Stimulated activated CD4-positive, alpha-beta T cell treated with anti-CD3 and anti-CD28 coated beads, Interleukin-4, amount 100 ng/mL, for 48 hours (primary cell): Measurements from ENCODE around the gene TMEM132C.

Source experiments
- DNase-seq, 2 donors: peaks; one replicate each; pipeline ENCODE4 v3.0.0-alpha.2; 2020; ENCODE audit warnings: low read depth in 2 of 2

Gene TMEM132C

DNA sequence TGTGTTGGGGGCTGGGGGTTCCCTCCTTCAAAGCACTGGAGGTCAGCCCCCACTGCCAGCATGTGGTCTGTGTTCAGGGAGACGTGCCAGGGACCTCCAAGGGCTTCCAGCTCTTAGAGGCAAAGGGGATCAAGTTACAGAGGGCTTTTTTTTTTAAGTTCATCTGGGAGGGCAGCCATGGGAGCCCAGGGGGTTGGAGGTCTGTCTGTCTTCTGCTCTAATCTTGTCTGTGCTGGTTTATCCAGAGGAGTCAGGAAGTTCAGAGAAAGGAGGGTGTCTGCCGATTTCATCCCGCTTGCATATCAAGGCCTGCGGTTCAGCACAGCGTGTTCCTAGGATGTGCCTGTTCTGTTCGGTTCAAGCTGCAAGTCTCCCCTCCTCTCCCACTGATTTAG lies 72.2 kb downstream of the TMEM132C start:
- DNase-seq: no peak

DNA sequence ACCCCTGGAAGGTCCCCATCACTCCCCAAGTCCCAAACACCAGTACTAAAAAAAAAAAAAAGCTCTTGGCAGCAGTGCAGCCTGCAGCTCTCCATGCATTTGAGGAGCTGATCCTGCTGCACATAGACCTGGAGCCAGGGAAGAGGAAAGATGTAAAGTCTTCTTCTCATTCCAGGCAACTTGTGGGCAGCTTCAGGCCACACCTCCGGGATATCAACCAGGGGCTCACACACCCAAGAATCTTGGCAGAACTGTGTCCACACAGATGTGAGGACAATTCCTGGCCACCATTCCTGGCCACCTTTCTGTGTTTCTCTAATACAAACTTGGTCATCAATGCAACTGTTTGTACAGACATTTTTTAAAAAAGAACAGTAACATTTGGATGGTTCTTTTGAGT lies 72.7 kb downstream of the TMEM132C start:
- no peak for DNase-seq

DNA sequence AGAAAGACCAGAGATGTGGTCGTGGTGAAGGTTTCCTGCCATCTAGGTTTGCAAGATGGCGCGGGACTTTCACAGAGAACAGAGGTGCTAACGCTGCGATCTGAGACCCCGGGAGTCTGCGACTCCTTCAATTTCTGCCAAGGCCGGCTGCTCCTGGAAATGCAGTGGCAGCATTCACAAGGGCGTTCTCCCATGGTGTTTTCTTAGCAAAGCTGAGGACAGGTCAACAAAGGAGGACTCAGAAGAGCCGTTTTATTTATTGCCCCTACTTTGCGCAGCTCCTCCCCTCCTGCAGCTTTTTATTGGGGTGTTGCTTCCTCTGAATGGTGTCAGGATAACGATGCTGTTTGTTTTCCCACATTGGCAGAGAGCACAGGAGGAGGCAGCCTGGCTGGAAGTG lies 86.3 kb downstream of the TMEM132C start:
- DNase-seq: no peak

DNA sequence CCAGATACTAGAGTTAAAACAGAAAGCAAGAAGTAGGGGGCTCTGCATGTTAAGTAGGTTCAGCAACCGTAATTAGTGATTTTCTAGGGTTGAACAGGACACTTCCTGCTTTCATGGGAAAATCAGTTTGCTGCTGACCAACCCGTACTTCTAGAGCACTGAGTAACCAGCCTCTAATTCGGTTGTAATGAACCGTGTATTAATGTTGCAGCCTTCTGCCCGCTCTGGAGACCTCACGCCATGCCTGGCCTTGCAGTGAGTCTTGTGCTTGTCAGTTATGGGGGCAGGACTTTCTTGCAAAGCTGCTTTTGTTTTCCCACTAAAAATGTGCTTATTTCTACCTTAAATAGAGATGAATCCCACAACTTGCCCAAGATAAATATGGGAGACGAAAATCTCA lies 89.6 kb downstream of the TMEM132C start:
- no peak for DNase-seq

DNA sequence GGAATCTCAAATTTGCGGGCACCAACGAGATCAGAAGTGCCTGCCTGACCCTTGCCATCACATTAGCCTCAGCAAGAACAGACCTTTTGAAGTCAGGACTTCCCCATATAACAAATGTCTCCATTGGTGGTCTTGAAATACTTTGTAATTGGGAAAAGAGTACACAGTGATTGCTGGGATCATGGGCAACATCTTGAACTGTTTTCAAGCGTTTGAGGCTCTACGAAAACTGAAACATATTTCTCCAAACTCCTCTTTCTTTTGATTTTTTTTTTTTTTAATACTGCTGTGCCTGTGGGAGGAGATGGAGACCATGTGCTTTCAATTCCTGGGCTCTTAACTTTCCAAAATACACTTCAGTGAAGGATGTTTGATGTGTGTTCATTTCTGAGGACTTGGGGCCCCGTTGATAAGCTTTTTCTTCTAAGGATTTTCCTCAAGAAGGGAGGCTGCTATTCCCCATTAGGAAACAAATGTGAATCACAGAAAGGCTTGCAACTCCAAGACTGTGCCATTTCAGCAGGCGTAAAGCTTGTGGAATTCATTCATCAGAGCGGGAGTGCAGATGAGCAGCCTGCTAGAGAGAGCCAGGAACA lies 94.5 kb downstream of the TMEM132C start:
- DNase-seq: no peak

DNA sequence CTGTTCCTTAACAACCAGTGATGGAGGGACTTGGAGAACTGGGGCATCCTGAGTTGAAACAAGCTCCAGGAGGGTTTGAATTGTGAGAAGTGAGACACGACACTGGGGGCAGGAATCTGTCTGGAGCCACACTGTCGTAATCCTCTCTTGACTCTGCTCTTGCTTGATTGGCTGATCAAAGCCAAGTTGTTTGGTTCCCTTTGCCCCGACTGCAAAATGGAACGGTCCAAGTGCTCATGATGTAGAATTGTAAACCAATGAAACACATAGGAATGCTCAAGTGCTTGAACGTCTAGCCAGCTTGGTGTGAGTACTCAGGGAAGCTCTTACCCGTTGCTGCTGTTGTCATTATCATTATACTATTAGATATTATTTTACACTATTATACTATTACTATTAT lies 98.1 kb downstream of the TMEM132C start:
- DNase-seq: no peak

DNA sequence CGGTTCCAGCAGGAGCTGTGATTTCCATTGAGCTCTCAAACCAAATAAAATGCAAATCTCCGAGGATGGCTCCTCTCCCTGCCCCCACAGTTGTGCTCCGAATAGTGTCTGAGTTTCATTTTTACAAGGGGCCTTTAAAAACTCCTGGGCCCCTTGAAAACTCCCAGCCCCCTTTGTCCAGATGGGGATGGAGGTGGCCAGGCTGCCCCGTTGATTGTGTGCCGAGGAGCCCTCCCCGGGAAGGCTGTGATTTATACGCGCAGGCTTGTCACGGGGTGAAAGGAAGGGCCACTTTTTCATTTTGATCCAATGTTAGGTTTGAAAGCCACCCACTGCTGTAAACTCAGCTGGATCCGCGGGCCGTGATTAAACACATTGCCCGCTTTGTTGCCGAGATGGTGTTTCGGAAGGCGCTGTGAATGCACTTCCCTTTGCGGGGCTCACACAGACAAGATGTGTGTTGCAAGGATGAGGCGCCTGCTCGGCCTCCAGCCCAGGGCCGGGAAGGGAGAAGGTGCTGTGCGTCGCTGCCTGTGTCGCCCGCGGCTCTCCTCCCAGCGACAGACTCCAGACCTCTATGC lies 98.8 kb downstream of the TMEM132C start:
- no peak for DNase-seq

DNA sequence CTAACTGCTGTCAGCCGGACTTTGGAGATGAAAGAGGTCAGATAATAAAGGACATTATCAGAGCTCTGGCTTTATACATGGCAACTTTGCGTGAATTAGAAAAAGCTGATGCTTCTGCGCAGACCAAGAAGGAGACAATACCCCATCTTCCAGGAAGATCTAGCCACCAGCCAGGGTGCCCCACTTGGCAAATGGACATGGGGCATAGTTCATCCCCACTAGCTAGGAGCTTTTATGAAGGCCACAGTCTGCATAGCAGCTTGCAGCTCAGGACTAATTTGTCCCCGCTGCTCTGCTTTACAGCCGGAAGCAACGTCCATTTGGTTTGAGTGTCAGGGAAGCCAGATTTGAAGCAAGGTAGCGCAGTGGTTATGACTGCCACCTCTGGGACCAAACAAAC lies 101.0 kb downstream of the TMEM132C start:
- no peak for DNase-seq

DNA sequence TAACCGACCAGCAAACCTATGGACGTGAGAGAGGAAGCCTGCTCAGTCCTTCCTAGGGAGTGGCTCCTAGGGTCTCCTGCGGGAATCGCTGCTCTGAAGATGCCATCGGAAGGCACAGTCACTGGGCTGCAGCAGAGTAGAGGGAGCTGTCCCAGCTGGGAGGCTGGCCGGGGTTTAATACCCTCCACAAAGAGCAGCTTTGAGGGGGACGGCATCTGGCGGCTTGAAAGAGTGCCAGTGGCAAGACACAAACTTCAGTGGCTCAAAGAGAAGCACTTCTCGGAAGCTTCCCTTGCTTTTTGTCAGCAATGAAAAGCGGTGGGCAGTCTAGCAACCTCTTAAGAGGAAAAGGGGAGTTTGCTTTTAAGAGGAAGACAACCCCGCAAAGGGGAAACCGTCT lies 114.6 kb downstream of the TMEM132C start:
- no peak for DNase-seq

DNA sequence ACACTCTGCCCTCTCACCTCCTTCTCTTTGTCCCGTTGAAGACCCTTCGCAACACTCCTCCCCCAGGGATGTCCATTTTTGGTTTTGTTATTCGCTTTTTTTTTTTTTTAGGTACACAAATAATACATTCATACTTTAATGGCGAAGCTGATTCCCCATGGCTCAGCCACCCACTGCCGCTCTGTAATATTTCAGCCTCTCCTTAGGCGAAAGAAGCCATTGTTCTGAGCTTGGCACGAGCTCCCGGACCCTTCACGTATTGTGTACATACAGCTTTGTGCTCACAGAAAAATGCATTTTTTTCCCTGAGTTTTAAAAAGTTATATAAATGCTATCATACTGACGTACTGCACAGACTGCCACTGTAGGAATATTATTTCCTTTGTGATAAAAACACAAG lies 115.0 kb downstream of the TMEM132C start:
- DNase-seq: no peak

DNA sequence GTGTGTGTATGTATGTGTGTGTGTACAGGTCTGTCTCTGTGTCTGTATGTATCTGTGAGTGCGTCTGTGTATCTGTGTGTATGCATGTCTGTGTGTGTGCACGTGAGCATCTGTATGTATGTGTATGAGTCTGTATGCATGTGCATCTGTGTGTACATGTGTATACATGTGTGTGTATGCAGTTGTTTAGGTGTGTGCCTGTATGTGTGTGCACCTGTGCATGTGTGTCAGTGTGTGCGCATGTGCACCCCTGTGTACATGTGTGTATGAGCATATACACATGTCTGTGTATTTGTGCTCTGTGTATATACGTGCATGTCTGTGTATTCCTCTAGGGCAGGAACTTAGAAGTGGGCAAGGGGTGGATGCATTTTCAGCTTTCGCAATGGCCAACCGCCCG lies 116.0 kb downstream of the TMEM132C start:
- no peak for DNase-seq

DNA sequence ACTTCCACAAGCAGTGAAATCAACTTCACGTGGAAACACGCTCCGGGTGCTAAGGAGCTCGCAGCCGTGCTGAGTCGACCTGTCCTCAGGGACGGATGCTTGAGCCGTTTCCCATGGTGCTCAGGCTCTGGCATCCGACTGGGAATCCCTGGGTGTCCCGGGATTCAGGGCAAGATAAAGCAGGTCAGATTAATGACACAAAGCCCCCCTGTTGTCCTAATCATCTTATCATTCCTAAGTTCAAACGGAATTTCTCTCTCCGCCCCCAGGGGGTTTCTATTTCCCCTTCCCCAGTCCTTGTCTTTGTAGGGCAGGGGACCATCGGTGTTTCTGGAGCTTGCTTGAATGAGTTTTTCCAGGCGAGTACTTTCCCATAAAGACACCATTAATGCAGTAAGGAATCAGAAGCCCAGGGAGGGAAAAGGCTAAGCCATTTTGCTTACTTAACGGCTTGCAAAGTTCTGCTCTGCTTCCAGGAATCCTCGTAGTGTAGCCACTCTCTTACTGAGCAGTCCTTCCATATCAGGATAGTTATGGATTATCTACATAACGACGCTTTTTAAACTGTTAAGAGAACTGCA lies 116.5 kb downstream of the TMEM132C start:
- DNase-seq: no peak

DNA sequence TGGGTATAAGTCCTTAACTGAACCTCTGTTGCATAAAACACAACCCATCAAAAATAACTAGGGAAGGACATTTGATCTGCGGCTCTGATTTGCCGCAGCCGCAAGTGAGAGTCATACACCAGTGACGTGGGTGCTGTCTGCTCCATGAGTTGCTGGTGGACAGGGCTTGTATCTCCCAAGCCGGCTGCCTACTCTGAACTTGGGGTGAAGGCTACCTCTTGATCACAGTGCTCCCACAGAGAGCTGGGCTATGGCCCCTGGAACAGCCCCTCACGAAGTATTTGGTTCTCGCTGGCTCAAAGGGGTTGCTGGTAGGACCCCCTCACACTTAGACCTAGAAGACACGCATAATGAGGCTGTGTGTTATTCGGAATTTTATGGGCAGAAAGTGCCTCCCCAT lies 118.8 kb downstream of the TMEM132C start:
- DNase-seq: no peak

DNA sequence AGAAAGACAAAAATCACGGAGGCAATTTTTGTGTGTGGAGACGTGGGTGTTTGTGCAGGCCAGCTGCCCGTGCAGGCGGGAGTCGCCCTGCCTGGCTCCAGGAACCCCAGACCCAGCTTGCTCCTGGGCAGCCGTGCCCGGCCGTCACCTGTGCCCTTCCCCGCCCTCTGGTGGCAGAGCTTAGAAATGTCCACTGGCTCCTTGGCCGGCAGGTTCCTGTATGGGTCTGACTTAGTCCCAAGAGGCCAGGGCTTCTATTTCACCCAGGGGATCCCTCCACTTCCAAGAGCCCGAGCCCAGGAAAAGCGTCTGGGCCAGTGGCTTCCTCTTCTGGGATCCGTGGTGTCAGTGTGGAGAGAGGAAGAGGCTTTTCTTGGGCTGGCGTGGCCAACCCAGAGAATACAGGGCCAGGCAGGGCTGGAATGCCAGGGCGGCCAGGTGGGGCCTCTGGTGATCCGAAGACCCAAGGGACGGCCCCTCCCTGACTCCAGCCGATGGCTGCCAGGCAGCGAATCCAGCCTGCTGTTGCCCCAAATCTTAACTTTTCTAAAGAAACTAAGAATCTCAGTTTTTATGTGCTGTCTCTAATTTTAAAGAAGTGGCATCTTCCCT lies 120.9 kb downstream of the TMEM132C start:
- DNase-seq: peak; percentile 11 to 20

DNA sequence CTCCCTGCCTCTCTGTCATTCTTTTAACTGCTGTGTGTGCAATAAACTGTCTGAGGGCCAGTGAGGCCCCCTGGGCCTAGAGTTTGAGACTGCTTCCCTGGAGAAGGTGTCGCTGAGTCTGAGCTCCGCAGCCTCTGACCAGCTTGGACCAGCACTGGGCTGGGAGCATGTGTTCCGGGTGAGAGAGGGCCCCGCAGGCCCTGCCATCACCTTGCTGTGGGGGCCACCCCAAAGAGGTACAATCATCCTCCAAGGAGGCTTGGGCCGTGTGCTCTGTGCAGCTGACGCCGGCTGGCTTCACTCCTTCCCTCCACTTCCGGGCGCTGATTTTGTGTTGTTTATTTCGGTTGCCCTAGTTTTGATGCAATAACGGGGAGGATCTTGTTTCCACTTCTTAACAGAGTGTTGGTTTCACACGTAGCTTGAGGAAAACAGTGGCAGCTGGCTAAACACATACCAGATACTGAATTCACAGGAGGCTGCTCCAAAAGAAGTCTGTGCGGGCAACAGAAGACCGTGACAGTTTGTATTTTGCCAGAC lies 121.6 kb downstream of the TMEM132C start:
- DNase-seq: no peak

DNA sequence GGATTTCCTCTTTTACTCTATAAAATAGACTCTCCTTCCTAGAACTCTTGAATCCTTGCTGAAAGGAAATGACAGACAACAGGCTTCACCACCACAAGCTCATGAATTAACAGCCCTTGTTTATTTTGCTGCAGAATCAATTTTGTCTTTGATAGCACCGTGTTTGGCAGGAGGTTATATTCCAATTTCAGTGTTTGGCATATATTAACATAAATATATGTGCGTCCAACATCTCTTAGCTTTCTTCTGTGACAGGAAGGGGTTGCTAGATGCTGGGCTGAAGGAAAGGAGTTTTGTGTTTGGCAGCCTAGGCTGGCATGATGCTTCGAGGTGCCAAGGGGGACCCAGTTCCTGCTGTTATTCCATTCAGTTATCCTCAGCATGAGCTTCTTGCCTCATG lies 126.4 kb downstream of the TMEM132C start:
- DNase-seq: no peak

DNA sequence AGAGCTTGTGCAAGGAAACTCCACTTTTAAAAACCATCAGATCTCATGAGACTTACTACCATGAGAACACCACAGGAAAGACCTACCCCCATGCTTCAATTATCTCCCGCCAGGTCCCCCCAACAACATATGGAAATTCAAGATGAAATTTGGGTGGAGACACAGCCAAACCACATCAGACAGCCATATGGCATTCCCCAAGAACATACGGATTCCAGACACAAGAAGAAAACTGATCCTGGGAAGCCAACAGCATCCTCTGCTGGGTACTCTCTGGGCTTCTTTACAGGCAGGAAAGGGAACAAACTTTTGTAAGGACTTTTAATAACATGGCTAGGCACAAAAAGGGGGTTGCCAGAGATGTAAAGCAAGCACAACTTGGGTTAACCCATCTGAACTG lies 127.2 kb downstream of the TMEM132C start:
- no peak for DNase-seq

DNA sequence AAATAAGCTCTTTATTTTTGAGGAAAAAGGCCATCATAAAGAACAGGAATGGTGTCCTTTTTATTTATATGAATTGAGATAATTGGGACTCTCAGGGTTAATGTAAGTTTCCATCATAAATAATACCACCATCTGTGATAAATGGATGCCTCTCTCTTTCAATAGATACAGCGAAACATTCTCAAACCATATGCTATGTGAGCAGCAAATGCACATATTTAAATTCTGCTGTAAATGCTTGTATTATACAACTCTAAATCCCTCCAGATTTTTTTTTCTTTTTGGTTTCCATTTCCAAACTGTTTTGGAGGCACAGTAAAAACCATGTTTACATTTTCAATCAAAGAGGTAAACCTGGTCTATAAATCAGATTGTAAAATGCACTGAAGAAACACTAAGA lies 132.3 kb downstream of the TMEM132C start:
- no peak for DNase-seq

DNA sequence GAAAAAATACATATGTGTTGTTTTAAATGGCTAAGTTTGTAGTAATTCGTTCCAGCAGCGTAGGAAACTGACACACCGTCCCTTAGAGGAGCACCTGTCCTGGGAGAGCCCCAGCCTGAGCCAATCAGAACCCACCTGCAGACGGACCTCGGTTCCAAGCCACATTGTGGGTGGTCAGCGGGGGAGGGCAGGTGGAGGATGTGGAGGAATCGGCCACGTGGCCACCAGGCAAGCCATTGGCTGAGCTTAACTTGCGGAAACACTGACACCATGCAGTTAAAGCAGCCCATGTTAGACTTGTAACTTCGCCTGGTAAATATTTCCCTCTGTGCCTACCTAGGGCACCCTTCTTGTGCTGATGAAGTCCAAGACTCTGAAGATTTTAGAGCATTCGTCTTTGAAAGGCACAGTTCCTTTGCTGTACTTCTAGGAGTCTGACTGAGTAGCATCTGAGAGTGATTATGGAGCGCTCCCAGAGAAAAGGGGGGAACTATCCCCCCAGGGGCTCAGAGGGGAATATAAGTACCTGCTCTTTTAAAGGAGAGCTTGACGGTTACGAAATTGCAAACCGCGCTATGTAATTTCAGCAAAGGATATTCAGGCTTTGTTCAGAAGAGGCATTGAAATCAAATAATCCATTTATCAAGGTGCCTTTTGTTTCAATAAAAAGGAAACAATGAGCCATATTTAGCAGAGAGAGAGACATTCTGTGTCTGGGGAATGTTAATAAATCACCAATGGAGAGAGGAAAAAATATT lies 135.7 kb downstream of the TMEM132C start:
- no peak for DNase-seq

DNA sequence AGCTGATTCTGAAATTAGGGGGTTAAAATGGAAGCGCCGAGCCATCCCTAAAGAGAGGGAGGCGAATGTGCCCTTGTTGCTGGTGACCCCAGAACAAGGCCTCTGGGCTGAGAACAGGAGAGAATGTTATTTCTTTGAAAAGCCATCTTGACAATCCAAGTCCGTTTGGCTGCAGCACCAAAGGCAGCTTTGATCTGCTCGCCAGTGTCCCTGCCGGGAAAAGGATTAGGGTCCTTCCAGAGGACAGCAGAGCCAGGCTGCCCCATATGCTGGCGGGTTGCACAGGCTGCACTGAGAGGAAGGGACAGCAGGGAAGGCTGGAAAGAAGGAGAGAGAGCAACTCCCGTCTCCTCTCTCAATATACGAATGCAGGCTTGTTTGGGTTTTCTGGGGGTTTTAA lies 141.7 kb downstream of the TMEM132C start:
- DNase-seq: no peak

DNA sequence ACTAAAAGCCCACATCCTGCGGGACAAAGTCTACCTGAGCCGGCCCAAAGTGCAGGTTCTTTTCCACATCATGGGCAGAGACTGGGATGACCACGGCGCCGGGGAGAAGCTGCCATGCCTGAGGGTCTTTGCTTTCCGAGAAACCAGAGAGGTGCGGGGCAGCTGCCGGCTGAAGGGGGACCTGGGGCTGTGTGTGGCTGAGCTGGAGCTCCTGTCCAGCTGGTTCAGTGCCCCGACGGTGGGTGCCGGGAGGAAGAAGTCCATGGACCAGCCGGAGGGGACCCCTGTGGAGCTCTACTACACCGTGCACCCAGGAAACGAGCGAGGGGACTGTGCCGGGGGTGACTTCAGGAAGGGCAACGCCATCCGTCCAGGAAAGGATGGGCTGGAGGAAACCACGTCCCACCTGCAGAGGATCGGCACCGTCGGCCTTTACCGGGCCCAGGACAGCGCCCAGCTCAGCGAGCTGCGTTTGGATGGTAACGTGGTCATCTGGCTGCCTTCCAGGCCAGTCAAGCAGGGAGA lies 148.1 kb downstream of the TMEM132C start:
- DNase-seq: no peak

DNA sequence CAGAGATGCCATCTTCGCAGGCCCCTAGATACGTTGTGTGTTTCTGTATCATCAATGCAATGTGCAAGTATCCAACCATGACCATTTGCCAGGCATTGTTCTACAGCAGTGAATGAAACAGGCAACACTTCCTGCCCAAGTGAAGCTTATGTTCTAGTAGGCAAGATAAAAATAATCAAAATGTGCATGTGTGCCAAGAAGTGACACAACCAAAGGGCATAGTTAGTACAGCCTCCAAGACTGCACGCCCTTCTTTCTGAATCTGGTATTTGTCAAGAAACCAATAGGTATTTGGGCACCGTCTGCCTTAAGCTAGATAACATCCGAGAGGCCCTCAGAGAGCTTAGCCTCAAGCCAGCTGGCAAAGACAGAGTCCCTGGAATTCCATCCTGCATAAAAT lies 152.0 kb downstream of the TMEM132C start:
- DNase-seq: no peak
